A673 (cell line): Measurements from ENCODE around the gene SLC38A9.

Experiments
- EZH2 ChIP-seq: fragments of 200-600 bp; sonication (generic); IDR thresholded peaks from 2 replicates; pipeline ENCODE4 v1.6.1; 2017; ENCODE audit warnings: borderline replicate concordance, low read depth, mild to moderate bottlenecking, mixed read lengths, antibody characterized with exemption, low read length; ENCODE audit not compliant: poor library complexity, severe bottlenecking
- TF ChIP-seq, protein P1 (sequence below): fragments of 300-800, 200-600 bp; sonication (generic); conservative IDR thresholded peaks from 2 replicates; pipeline ENCODE4 v1.5.1; 2017; ENCODE audit warnings: low read depth, mild to moderate bottlenecking, antibody characterized with exemption, low read length, moderate library complexity, mixed read lengths

DNA sequence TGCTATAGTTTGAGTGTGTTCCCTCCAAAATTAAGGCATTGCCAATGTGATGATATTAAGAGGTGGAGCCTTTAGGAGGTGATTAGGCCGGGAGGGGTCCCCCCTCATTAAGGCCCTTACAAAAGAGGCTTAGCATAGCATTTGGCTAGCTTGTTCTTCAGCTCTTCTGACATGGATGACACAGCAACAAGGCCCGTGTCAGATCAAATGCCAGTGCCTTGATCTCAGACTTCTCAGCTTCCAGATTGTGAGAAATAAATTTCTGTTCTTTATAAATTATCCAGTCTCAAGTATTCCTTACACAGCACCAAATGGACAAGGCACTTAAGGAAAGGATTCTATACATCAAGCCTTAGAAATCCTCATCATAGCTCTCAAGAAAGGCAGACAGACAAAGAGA is 31.8 kb downstream of the SLC38A9 start:
- TF ChIP-seq EZH2: no peak
- TF ChIP-seq, protein P1, sequence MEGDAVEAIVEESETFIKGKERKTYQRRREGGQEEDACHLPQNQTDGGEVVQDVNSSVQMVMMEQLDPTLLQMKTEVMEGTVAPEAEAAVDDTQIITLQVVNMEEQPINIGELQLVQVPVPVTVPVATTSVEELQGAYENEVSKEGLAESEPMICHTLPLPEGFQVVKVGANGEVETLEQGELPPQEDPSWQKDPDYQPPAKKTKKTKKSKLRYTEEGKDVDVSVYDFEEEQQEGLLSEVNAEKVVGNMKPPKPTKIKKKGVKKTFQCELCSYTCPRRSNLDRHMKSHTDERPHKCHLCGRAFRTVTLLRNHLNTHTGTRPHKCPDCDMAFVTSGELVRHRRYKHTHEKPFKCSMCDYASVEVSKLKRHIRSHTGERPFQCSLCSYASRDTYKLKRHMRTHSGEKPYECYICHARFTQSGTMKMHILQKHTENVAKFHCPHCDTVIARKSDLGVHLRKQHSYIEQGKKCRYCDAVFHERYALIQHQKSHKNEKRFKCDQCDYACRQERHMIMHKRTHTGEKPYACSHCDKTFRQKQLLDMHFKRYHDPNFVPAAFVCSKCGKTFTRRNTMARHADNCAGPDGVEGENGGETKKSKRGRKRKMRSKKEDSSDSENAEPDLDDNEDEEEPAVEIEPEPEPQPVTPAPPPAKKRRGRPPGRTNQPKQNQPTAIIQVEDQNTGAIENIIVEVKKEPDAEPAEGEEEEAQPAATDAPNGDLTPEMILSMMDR: no peak
